GM23338 (cell line): ENCODE measurements around the gene SSB. TPM values are rescaled to one million over a fixed set of nuclear protein-coding genes. Genes with fewer than 3 reads are reported as not detected.

ENCODE experiments used
- ATAC-seq: fragments of 200-7000 bp; cut with Tn5 transposase; 3 replicates; pipeline ENCODE4 v1.9.1; 2020
- DNase-seq: peaks from one replicate; pipeline ENCODE4 v3.0.0-alpha.2; 2015; ENCODE audit warnings: low spot score
- H2AFZ ChIP-seq: fragments of 200-600 bp; sonication (generic); 2 replicates; pipeline ENCODE4 v1.8.0; 2016; ENCODE audit warnings: antibody characterized with exemption, mild to moderate bottlenecking, moderate library complexity
- H3F3A ChIP-seq: fragments of 200-600 bp; sonication (generic); replicated peaks from 2 replicates; pipeline ENCODE4 v1.8.0; 2017; ENCODE audit warnings: antibody characterized with exemption, mixed run types, low read depth
- H3K27ac ChIP-seq: fragments of 200-600 bp; sonication (generic); 2 replicates; pipeline ENCODE4 v1.6.1; 2016; ENCODE audit warnings: low read depth
- H3K27me3 ChIP-seq: fragments of 200-600 bp; sonication (generic); 2 replicates; pipeline ENCODE4 v1.8.0; 2016; ENCODE audit warnings: mild to moderate bottlenecking, mixed run types, moderate library complexity; ENCODE audit not compliant: insufficient read depth
- H3K36me3 ChIP-seq: fragments of 200-600 bp; sonication (generic); 2 replicates; pipeline ENCODE4 v1.8.0; 2016; ENCODE audit warnings: mild to moderate bottlenecking; ENCODE audit not compliant: insufficient read depth
- H3K4me1 ChIP-seq: fragments of 200-600 bp; sonication (generic); 2 replicates; pipeline ENCODE4 v1.8.0; 2016; ENCODE audit warnings: mild to moderate bottlenecking, moderate library complexity; ENCODE audit not compliant: insufficient read depth
- H3K4me2 ChIP-seq: fragments of 200-600 bp; sonication (generic); 2 replicates; pipeline ENCODE4 v1.7.1; 2017; ENCODE audit warnings: mixed run types
- H3K4me3 ChIP-seq: fragments of 200-600 bp; sonication (generic); 2 replicates; pipeline ENCODE4 v1.6.1; 2016; ENCODE audit warnings: mixed run types
- H3K79me2 ChIP-seq: fragments of 200-600 bp; sonication (generic); replicated peaks from 2 replicates; pipeline ENCODE4 v1.8.0; 2017; ENCODE audit warnings: mild to moderate bottlenecking; ENCODE audit not compliant: insufficient read depth
- H3K9me2 ChIP-seq: fragments of 200-600 bp; sonication (generic); 2 replicates; pipeline ENCODE4 v1.8.0; 2017; ENCODE audit not compliant: insufficient read depth
- H4K20me1 ChIP-seq: fragments of 200-600 bp; sonication (generic); replicated peaks from 2 replicates; pipeline ENCODE4 v1.8.0; 2017; ENCODE audit warnings: mild to moderate bottlenecking; ENCODE audit not compliant: insufficient read depth
- H3K27ac Mint-ChIP-seq: 2 replicates; pipeline ENCODE4 v1.8.0; 2020; ENCODE audit warnings: inconsistent platforms, mild to moderate bottlenecking, moderate library complexity, mixed read lengths
- H3K27me3 Mint-ChIP-seq: 3 replicates; pipeline ENCODE4 v1.8.0; 2022; ENCODE audit warnings: low read depth, mild to moderate bottlenecking, moderate library complexity, mixed read lengths, inconsistent platforms; ENCODE audit not compliant: insufficient read depth, poor library complexity
- H3K36me3 Mint-ChIP-seq: 3 replicates; pipeline ENCODE4 v1.8.0; 2021; ENCODE audit warnings: low read depth, mild to moderate bottlenecking, inconsistent platforms, moderate library complexity, mixed read lengths
- H3K4me1 Mint-ChIP-seq: 3 replicates; pipeline ENCODE4 v1.8.0; 2020; ENCODE audit warnings: mild to moderate bottlenecking, inconsistent platforms, mixed read lengths
- H3K4me3 Mint-ChIP-seq: 3 replicates; pipeline ENCODE4 v1.8.0; 2021; ENCODE audit warnings: moderate library complexity, mild to moderate bottlenecking, inconsistent platforms, mixed read lengths
- H3K9me3 Mint-ChIP-seq: 3 replicates; pipeline ENCODE4 v1.8.0; 2020; ENCODE audit warnings: moderate library complexity, mild to moderate bottlenecking, inconsistent platforms, mixed read lengths
- CREB1 ChIP-seq: fragments of 250-450 bp; sonication (Bioruptor Pico); IDR thresholded peaks from 2 replicates; pipeline ENCODE4 v1.5.0; 2020; ENCODE audit warnings: low read depth, mild to moderate bottlenecking, moderate library complexity
- CTCF ChIP-seq, 2 experiments: fragments of 200-600 bp in 1 of 2; sonication (generic) in 1 of 2; conservative IDR thresholded peaks; 2 replicates each; pipeline versions ENCODE4 v1.5.1 to v1.6.1; 2016 to 2017; ENCODE audit warnings: antibody characterized with exemption in 2 of 2, low read depth in 2 of 2, mild to moderate bottlenecking in 2 of 2, moderate library complexity in 1 of 2
- JUNB ChIP-seq: IDR thresholded peaks from one replicate; pipeline ENCODE4 v1.6.1; 2016; ENCODE audit warnings: antibody characterized with exemption; ENCODE audit not compliant: unreplicated experiment
- NANOG ChIP-seq: IDR thresholded peaks from 2 replicates; pipeline ENCODE4 v1.6.1; 2016; ENCODE audit warnings: antibody characterized with exemption, borderline replicate concordance
- POLR2AphosphoS5 ChIP-seq: IDR thresholded peaks from 2 replicates; pipeline ENCODE4 v1.6.1; 2016; ENCODE audit warnings: antibody characterized with exemption, low read depth
- ZNF462 ChIP-seq: fragments of 250-450 bp; sonication (Bioruptor Pico); IDR thresholded peaks from 2 replicates; pipeline ENCODE4 v1.5.0; 2020; ENCODE audit warnings: mild to moderate bottlenecking, moderate library complexity
- polyA plus RNA-seq: library from polyadenylated mRNA; unstranded; fragments of >200 nt; fragmentation: Nextera tagmentation; extraction: Ambion mirVana; gene quantifications from 2 replicates; pipeline ENCODE4 v1.2.1, GENCODE V29; 2016
- total RNA-seq: library from RNA; depleted of rRNA; stranded (reverse); fragments of >200 nt; shearing (Covaris generic); gene quantifications from 2 replicates; pipeline ENCODE4 v1.2.3, GENCODE V29; 2014
- TF ChIP-seq, protein P1 (sequence below): IDR thresholded peaks from one replicate; pipeline ENCODE4 v1.6.1; 2018; ENCODE audit warnings: antibody characterized with exemption; ENCODE audit not compliant: unreplicated experiment
- TF ChIP-seq, protein P2 (sequence below): IDR thresholded peaks from 2 replicates; pipeline ENCODE4 v1.6.1; 2016; ENCODE audit warnings: antibody characterized with exemption

Gene SSB
- total and polyA plus RNA-seq, 2 experiments from 2014 or later, result 246 to 1,104 TPM

GRCh38 chr2:169761251-169761969 is 37.3 kb upstream of the SSB start:
- Histone ChIP-seq H3F3A (0 out of 2 replicates have a peak, but pooled peaks cover 2% of the 10 kb centered on the region), H3K27me3 (no peaks in the 10 kb centered on the region), H2AFZ (no peak overlapping the region), H3K36me3 (no peaks in the 10 kb centered on the region), H3K4me1 (no peaks in the 10 kb centered on the region), H3K27ac (no peak overlapping the region), H4K20me1 (no peaks in the 10 kb centered on the region), H3K4me2 (no peak overlapping the region), H3K4me3 (no peak overlapping the region), H3K79me2 (no peaks in the 10 kb centered on the region), H3K9me2 (no peaks in the 10 kb centered on the region)
- no peak for ATAC-seq
- H3K36me3 Mint-ChIP-seq, result peaks cover 14% of the 10 kb centered on the region
- peaks cover 5% of the 10 kb centered on the region; the same call in 2 of the 3 replicates for H3K4me1 Mint-ChIP-seq
- H3K27me3 Mint-ChIP-seq, result peaks cover 3% of the 10 kb centered on the region
- peaks cover 6% of the 10 kb centered on the region; the same call in 2 of the 3 replicates for H3K9me3 Mint-ChIP-seq
- no peak for DNase-seq
- H3K4me3 Mint-ChIP-seq, result no peak overlapping the region
- TF ChIP-seq, protein P1, sequence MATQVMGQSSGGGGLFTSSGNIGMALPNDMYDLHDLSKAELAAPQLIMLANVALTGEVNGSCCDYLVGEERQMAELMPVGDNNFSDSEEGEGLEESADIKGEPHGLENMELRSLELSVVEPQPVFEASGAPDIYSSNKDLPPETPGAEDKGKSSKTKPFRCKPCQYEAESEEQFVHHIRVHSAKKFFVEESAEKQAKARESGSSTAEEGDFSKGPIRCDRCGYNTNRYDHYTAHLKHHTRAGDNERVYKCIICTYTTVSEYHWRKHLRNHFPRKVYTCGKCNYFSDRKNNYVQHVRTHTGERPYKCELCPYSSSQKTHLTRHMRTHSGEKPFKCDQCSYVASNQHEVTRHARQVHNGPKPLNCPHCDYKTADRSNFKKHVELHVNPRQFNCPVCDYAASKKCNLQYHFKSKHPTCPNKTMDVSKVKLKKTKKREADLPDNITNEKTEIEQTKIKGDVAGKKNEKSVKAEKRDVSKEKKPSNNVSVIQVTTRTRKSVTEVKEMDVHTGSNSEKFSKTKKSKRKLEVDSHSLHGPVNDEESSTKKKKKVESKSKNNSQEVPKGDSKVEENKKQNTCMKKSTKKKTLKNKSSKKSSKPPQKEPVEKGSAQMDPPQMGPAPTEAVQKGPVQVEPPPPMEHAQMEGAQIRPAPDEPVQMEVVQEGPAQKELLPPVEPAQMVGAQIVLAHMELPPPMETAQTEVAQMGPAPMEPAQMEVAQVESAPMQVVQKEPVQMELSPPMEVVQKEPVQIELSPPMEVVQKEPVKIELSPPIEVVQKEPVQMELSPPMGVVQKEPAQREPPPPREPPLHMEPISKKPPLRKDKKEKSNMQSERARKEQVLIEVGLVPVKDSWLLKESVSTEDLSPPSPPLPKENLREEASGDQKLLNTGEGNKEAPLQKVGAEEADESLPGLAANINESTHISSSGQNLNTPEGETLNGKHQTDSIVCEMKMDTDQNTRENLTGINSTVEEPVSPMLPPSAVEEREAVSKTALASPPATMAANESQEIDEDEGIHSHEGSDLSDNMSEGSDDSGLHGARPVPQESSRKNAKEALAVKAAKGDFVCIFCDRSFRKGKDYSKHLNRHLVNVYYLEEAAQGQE, result no peak
- TF ChIP-seq NANOG (no peak), CTCF (conservative IDR thresholded peaks at IDR 0.05; ENCODE audit: low read depth in 2 of 2) (no peak), POLR2AphosphoS5 (no peak), CREB1 (CRISPR knock-in tag) (no peak), JUNB (no peak), ZNF462 (CRISPR knock-in tag) (no peak)
- TF ChIP-seq, protein P2, sequence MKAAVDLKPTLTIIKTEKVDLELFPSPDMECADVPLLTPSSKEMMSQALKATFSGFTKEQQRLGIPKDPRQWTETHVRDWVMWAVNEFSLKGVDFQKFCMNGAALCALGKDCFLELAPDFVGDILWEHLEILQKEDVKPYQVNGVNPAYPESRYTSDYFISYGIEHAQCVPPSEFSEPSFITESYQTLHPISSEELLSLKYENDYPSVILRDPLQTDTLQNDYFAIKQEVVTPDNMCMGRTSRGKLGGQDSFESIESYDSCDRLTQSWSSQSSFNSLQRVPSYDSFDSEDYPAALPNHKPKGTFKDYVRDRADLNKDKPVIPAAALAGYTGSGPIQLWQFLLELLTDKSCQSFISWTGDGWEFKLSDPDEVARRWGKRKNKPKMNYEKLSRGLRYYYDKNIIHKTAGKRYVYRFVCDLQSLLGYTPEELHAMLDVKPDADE, result no peak
- H3K27ac Mint-ChIP-seq, result no peak overlapping the region
